ENCODE measurements around the gene CCDC68.
"Not testable (repeated sequence)": the region's sequence is repeated elsewhere in the genome, so short reads cannot be mapped to it uniquely, and the experiment has no call there.

Gene CCDC68

DNA sequence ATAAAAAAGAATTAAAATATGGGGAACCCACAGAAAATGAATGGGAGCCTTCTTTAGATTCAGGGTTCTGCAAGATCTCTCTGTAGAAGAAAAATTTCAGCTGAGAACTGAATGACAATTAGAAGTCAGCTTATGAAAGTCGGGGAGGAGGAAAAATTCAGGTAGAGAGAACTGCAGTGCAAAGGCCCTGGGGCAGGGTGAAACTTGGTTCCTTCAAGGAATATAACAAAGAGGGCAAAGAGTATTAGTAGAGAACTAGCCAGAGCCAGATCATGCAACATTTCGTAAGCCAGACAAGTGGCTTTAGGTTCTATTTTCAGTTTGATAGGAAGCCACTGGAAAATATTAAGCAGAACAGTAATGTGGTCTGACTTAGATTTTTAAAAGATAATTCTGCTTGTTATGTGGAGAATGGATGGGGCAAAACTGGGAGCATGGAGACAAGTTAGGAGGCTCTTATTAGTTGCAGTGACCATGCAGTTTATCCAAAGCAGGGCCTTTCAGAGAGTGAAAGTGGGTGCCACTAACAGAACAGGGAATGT, 103.1 kb downstream of the CCDC68 start:
- Mint-ChIP-seq H3K27me3 (ENCODE audit: low read depth) (no peaks in the 10 kb centered on the region), H3K27ac (no peak overlapping the region), H3K4me3 (no peak overlapping the region), H3K4me1 (ENCODE audit: low read depth) (peaks cover 9% of the 10 kb centered on the region), H3K9me3 (no peaks in the 10 kb centered on the region), H3K36me3 (ENCODE audit: low read depth) (no peaks in the 10 kb centered on the region)

DNA sequence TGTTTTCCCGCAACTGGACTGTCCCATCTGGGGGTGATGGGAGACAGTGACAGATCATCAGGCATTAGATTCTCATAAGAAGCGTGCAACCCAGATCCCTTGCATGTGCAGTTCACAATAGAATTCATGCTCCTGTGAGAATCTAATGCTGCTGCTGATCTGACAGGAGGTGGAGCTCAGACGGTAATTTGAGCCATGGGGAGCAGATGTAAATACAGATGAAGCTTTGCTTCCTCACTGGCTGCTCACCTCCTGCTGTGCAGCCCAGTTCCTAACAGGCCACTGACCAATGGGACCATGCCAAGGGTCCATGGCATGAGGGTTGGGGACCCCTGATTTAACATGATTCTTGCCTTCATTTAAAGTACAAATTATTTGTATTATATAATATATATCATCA, 104.2 kb downstream of the CCDC68 start:
- H3K9me3 Mint-ChIP-seq; H3K4me3 Mint-ChIP-seq; H3K27ac Mint-ChIP-seq; H3K4me1 Mint-ChIP-seq (ENCODE audit: low read depth); H3K27me3 Mint-ChIP-seq (ENCODE audit: low read depth); H3K36me3 Mint-ChIP-seq (ENCODE audit: low read depth): not testable (repeated sequence)

DNA sequence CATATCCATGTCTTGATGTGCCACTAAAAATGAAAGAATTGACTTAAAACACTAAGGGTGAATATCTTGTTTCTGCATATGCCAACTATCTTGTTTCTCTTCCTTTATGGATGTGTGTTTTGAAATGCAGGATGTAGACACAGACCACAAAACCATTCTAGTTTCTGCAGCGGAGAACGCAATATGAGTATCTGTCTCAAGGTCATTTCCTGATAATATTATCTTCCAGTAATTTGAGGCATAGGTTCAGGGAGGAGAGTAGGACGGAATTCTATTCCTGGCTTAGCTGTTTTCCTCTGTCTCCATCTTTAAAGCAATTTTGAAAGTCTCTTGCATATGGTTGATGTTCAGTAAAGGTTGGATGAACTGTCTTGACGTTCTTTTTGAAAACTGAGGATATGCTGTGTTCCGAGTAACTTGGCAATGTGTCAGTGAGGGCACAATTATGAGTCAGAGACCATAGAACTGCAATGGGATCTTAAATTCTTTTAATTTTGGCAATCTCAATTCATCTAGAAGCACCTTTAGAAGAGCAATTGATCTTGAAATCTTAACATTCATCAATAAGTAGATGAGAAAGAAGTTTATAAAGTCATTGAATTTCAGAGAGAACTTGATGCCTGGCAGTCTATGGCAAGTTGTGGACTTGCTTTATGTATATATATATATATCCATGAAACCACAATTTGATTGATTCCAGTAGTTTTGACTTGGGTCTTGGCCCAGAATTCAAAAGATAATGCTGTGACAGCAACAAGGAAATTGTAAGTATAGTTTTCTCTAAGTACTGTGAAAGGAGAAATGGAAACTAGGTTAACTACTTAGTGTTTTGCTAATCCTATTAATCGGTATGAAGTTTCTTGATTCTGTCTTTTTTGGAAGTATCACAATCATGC, 106.2 kb downstream of the CCDC68 start:
- Mint-ChIP-seq H3K27ac (peak overlapping the region; percentile 23), H3K9me3 (no peaks in the 10 kb centered on the region), H3K36me3 (ENCODE audit: low read depth) (no peaks in the 10 kb centered on the region), H3K4me1 (ENCODE audit: low read depth) (peaks cover 9% of the 10 kb centered on the region), H3K27me3 (ENCODE audit: low read depth) (no peaks in the 10 kb centered on the region), H3K4me3 (no peak overlapping the region)

Measured in T-helper 1 cell treated with Interleukin-12 subunit alpha and Interleukin-12 subunit beta and Interleukin-4 antibody, amounts not matched to agents 30 μg/mL and 1 μg/mL, for 36 hours (primary cell).